HEK293 (cell line): ENCODE measurements around the gene ABCC10.

ENCODE experiments used
- HOXC10 ChIP-seq: sonication (generic); formaldehyde crosslinking; IDR thresholded peaks from 2 replicates; pipeline ENCODE4 v1.8.1; 2023; ENCODE audit warnings: mild to moderate bottlenecking, missing genetic modification reagents
- ZNF555 ChIP-seq: fragments of 450-650 bp; formaldehyde crosslinking; conservative IDR thresholded peaks from 2 replicates; pipeline ENCODE4 v1.5.1; 2017; ENCODE audit warnings: missing biosample characterization, mild to moderate bottlenecking, missing genetic modification characterization, inconsistent platforms
- ZNF558 ChIP-seq: fragments of 450-650 bp; formaldehyde crosslinking; IDR thresholded peaks from 2 replicates; pipeline ENCODE4 v1.5.1; 2016; ENCODE audit warnings: missing biosample characterization, missing genetic modification characterization
- ZNF785 ChIP-seq: fragments of 450-650 bp; formaldehyde crosslinking; IDR thresholded peaks from 2 replicates; pipeline ENCODE4 v1.5.1; 2016; ENCODE audit warnings: missing biosample characterization, missing genetic modification characterization
- TF ChIP-seq, protein P1 (sequence below): fragments of 450-650 bp; formaldehyde crosslinking; IDR thresholded peaks from 2 replicates; pipeline ENCODE4 v1.5.1; 2016; ENCODE audit warnings: missing biosample characterization, missing genetic modification characterization
- TF ChIP-seq, protein P2 (sequence below): fragments of 450-650 bp; formaldehyde crosslinking; IDR thresholded peaks from 2 replicates; pipeline ENCODE4 v1.5.1; 2016; ENCODE audit warnings: missing biosample characterization, missing genetic modification characterization
- TF ChIP-seq, protein P3 (sequence below): fragments of 450-650 bp; formaldehyde crosslinking; IDR thresholded peaks from 2 replicates; pipeline ENCODE4 v1.5.1; 2016; ENCODE audit warnings: missing biosample characterization, missing genetic modification characterization, low read depth
- TF ChIP-seq, protein P4 (sequence below): fragments of 450-650 bp; formaldehyde crosslinking; IDR thresholded peaks from 2 replicates; pipeline ENCODE4 v1.5.1; 2016; ENCODE audit warnings: missing biosample characterization, missing genetic modification characterization

GRCh38 chr6:43433148-43433547 lies 5.8 kb downstream of the ABCC10 start:
- no peak for TF ChIP-seq ZNF785 (tag by site-specific recombination)
- TF ChIP-seq HOXC10 (CRISPR knock-in tag), result no peak
- TF ChIP-seq, protein P1, sequence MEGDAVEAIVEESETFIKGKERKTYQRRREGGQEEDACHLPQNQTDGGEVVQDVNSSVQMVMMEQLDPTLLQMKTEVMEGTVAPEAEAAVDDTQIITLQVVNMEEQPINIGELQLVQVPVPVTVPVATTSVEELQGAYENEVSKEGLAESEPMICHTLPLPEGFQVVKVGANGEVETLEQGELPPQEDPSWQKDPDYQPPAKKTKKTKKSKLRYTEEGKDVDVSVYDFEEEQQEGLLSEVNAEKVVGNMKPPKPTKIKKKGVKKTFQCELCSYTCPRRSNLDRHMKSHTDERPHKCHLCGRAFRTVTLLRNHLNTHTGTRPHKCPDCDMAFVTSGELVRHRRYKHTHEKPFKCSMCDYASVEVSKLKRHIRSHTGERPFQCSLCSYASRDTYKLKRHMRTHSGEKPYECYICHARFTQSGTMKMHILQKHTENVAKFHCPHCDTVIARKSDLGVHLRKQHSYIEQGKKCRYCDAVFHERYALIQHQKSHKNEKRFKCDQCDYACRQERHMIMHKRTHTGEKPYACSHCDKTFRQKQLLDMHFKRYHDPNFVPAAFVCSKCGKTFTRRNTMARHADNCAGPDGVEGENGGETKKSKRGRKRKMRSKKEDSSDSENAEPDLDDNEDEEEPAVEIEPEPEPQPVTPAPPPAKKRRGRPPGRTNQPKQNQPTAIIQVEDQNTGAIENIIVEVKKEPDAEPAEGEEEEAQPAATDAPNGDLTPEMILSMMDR (tag by site-specific recombination), result no peak
- no peak for TF ChIP-seq ZNF555 (tag by site-specific recombination)
- TF ChIP-seq, protein P2, sequence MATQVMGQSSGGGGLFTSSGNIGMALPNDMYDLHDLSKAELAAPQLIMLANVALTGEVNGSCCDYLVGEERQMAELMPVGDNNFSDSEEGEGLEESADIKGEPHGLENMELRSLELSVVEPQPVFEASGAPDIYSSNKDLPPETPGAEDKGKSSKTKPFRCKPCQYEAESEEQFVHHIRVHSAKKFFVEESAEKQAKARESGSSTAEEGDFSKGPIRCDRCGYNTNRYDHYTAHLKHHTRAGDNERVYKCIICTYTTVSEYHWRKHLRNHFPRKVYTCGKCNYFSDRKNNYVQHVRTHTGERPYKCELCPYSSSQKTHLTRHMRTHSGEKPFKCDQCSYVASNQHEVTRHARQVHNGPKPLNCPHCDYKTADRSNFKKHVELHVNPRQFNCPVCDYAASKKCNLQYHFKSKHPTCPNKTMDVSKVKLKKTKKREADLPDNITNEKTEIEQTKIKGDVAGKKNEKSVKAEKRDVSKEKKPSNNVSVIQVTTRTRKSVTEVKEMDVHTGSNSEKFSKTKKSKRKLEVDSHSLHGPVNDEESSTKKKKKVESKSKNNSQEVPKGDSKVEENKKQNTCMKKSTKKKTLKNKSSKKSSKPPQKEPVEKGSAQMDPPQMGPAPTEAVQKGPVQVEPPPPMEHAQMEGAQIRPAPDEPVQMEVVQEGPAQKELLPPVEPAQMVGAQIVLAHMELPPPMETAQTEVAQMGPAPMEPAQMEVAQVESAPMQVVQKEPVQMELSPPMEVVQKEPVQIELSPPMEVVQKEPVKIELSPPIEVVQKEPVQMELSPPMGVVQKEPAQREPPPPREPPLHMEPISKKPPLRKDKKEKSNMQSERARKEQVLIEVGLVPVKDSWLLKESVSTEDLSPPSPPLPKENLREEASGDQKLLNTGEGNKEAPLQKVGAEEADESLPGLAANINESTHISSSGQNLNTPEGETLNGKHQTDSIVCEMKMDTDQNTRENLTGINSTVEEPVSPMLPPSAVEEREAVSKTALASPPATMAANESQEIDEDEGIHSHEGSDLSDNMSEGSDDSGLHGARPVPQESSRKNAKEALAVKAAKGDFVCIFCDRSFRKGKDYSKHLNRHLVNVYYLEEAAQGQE (tag by site-specific recombination), result no peak
- TF ChIP-seq, protein P3, sequence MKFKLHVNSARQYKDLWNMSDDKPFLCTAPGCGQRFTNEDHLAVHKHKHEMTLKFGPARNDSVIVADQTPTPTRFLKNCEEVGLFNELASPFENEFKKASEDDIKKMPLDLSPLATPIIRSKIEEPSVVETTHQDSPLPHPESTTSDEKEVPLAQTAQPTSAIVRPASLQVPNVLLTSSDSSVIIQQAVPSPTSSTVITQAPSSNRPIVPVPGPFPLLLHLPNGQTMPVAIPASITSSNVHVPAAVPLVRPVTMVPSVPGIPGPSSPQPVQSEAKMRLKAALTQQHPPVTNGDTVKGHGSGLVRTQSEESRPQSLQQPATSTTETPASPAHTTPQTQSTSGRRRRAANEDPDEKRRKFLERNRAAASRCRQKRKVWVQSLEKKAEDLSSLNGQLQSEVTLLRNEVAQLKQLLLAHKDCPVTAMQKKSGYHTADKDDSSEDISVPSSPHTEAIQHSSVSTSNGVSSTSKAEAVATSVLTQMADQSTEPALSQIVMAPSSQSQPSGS (tag by site-specific recombination), result no peak
- TF ChIP-seq ZNF558, result no peak
- TF ChIP-seq, protein P4, sequence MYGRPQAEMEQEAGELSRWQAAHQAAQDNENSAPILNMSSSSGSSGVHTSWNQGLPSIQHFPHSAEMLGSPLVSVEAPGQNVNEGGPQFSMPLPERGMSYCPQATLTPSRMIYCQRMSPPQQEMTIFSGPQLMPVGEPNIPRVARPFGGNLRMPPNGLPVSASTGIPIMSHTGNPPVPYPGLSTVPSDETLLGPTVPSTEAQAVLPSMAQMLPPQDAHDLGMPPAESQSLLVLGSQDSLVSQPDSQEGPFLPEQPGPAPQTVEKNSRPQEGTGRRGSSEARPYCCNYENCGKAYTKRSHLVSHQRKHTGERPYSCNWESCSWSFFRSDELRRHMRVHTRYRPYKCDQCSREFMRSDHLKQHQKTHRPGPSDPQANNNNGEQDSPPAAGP (tag by site-specific recombination), result no peak
